HEK293T (cell line): ENCODE measurements around the gene PGD.

Experiments
- BHLHE40 ChIP-seq: fragments of 450-650 bp; IDR thresholded peaks from 2 replicates; pipeline ENCODE4 v1.6.1; 2016; ENCODE audit warnings: mild to moderate bottlenecking, moderate library complexity, borderline replicate concordance
- ELF4 ChIP-seq: fragments of 450-650 bp; IDR thresholded peaks from 2 replicates; pipeline ENCODE4 v1.6.1; 2017; ENCODE audit warnings: antibody characterized with exemption
- FOXK2 ChIP-seq: fragments of 450-650 bp; IDR thresholded peaks from 2 replicates; pipeline ENCODE4 v1.6.1; 2016; ENCODE audit warnings: mild to moderate bottlenecking
- FOXM1 ChIP-seq: fragments of 450-650 bp; IDR thresholded peaks from 2 replicates; pipeline ENCODE4 v1.6.1; 2017; ENCODE audit warnings: mild to moderate bottlenecking, borderline replicate concordance
- NFRKB ChIP-seq: fragments of 450-650 bp; IDR thresholded peaks from 2 replicates; pipeline ENCODE4 v1.6.1; 2016; ENCODE audit warnings: mild to moderate bottlenecking, moderate library complexity
- SP1 ChIP-seq: fragments of 450-650 bp; IDR thresholded peaks from 2 replicates; pipeline ENCODE4 v1.6.1; 2017
- SUZ12 ChIP-seq: fragments of 450-650 bp; IDR thresholded peaks from 2 replicates; pipeline ENCODE4 v1.6.1; 2016; ENCODE audit warnings: mild to moderate bottlenecking
- TARDBP ChIP-seq: fragments of 450-650 bp; IDR thresholded peaks from 2 replicates; pipeline ENCODE4 v1.6.1; 2016
- ZNF384 ChIP-seq: fragments of 450-650 bp; IDR thresholded peaks from 2 replicates; pipeline ENCODE4 v1.6.1; 2016

DNA sequence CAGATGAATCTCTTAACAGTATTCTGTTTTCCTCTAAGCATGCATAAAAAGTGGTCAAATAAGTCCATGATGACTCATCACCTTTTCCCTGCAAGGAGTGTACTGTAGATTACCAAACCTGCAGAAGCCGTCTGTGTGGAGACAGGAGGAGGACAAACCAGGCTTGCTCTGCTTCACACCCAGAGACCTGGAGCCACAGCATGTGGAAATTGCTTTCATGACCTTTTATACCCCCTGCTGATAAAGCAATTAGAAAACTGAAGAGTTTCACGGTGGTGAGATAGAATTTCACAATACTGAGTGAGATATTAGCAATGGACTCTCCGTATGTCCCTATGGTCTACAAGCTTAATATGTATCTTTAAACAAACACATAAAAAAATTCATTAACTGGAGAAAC is 60.3 kb downstream of the PGD start:
- no peak for TF ChIP-seq FOXK2
- TF ChIP-seq ZNF384: no peak
- TF ChIP-seq BHLHE40: no peak
- no peak for TF ChIP-seq ELF4
- no peak for TF ChIP-seq FOXM1
- no peak for TF ChIP-seq NFRKB
- TF ChIP-seq SP1: no peak
- TF ChIP-seq TARDBP: no peak
- no peak for TF ChIP-seq SUZ12
